MM.1S (cell line): ENCODE data around the gene ADCY10.

ENCODE experiments used
- DNase-seq: peaks from one replicate; pipeline ENCODE4 v3.0.0-alpha.2; 2015
- H2AFZ ChIP-seq: fragments of 300-600 bp; sonication (generic); 2 replicates; pipeline ENCODE4 v1.6.0; 2016; ENCODE audit warnings: antibody characterized with exemption, low read length
- H3F3A ChIP-seq: fragments of 300-600 bp; sonication (generic); 2 replicates; pipeline ENCODE4 v1.6.1; 2016; ENCODE audit warnings: mild to moderate bottlenecking, antibody characterized with exemption, low read length, moderate library complexity, mixed read lengths; ENCODE audit not compliant: insufficient read depth
- H3K27ac ChIP-seq: fragments of 300-600 bp; sonication (generic); 2 replicates; pipeline ENCODE4 v1.5.1; 2016; ENCODE audit warnings: mild to moderate bottlenecking, low read length
- H3K27me3 ChIP-seq: fragments of 300-600 bp; sonication (generic); replicated peaks from 2 replicates; pipeline ENCODE4 v1.6.0; 2016; ENCODE audit warnings: low read length; ENCODE audit not compliant: insufficient read depth
- H3K36me3 ChIP-seq: fragments of 300-600 bp; sonication (generic); replicated peaks from 2 replicates; pipeline ENCODE4 v1.6.1; 2016; ENCODE audit warnings: mild to moderate bottlenecking, low read length, mixed read lengths; ENCODE audit not compliant: insufficient read depth
- H3K4me1 ChIP-seq: fragments of 300-600 bp; sonication (generic); 2 replicates; pipeline ENCODE4 v1.6.1; 2016; ENCODE audit warnings: low read length, mixed read lengths
- H3K4me2 ChIP-seq: fragments of 300-600 bp; sonication (generic); 2 replicates; pipeline ENCODE4 v1.6.0; 2016; ENCODE audit warnings: low read depth, low read length
- H3K4me3 ChIP-seq: fragments of 300-600 bp; sonication (generic); 2 replicates; pipeline ENCODE4 v1.5.1; 2016; ENCODE audit warnings: low read length, mixed read lengths
- H3K79me2 ChIP-seq: fragments of 300-600 bp; sonication (generic); 2 replicates; pipeline ENCODE4 v1.6.1; 2016; ENCODE audit warnings: mixed run types, low read length, mixed read lengths
- H3K9ac ChIP-seq: fragments of 300-600 bp; sonication (generic); 2 replicates; pipeline ENCODE4 v1.6.1; 2016; ENCODE audit warnings: low read length, mixed read lengths
- H3K9me2 ChIP-seq: fragments of 300-600 bp; sonication (generic); replicated peaks from 2 replicates; pipeline ENCODE4 v1.6.1; 2016; ENCODE audit warnings: mild to moderate bottlenecking, low read length, mixed read lengths; ENCODE audit not compliant: insufficient read depth
- H3K9me3 ChIP-seq: fragments of 300-600 bp; sonication (generic); replicated peaks from 2 replicates; pipeline ENCODE4 v1.6.1; 2016; ENCODE audit warnings: mild to moderate bottlenecking, low read length, mixed read lengths; ENCODE audit not compliant: insufficient read depth
- H4K20me1 ChIP-seq: fragments of 300-600 bp; sonication (generic); 2 replicates; pipeline ENCODE4 v1.6.1; 2016; ENCODE audit warnings: mild to moderate bottlenecking, low read length, moderate library complexity, mixed read lengths; ENCODE audit not compliant: insufficient read depth
- EZH2 ChIP-seq: fragments of 300-600 bp; sonication (generic); optimal IDR thresholded peaks from 2 replicates; pipeline ENCODE3; 2017; ENCODE audit warnings: low read depth, mild to moderate bottlenecking, antibody characterized with exemption, low read length, mixed read lengths
- EZH2phosphoT487 ChIP-seq: fragments of 300-600 bp; sonication (generic); IDR thresholded peaks from 2 replicates; pipeline ENCODE4 v1.6.1; 2018; ENCODE audit warnings: antibody characterized with exemption, low read length
- TF ChIP-seq, protein P1 (sequence below): fragments of 300-600 bp; sonication (generic); IDR thresholded peaks from 2 replicates; pipeline ENCODE4 v1.5.1; 2016; ENCODE audit warnings: antibody characterized with exemption, low read length, mixed read lengths

ADCY10 gene

DNA sequence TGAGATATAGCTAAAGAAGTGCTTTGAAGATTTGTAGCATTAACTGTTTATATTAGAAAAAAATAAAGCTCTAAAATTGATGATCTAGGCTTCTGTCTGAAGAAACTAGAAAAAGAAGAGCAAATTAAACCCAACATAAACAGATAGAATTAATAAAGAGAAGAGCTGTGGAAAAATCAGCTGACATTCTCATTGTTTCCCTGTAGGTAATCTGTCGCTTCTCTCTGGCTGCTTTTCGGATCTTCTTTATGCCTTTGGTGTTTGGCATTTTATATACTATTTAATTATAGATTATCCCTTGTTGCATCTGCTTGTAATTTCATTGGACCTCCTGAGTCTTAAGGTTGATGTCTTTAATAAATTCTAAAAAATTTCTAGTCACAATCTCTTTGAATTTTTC lies 132.4 kb downstream of the ADCY10 start:
- Histone ChIP-seq H3K27me3 (no peaks in the 10 kb centered on the region), H3K4me3 (no peak overlapping the region), H3K79me2 (no peaks in the 10 kb centered on the region), H3K27ac (no peak overlapping the region), H3K4me2 (no peak overlapping the region), H4K20me1 (no peaks in the 10 kb centered on the region), H3K9ac (no peak overlapping the region), H3K4me1 (no peaks in the 10 kb centered on the region), H3K9me3 (no peaks in the 10 kb centered on the region), H3F3A (no peaks in the 10 kb centered on the region), H3K9me2 (no peaks in the 10 kb centered on the region), H3K36me3 (no peaks in the 10 kb centered on the region), H2AFZ (no peak overlapping the region)
- no peak for DNase-seq
- no peak for TF ChIP-seq EZH2
- TF ChIP-seq, protein P1, sequence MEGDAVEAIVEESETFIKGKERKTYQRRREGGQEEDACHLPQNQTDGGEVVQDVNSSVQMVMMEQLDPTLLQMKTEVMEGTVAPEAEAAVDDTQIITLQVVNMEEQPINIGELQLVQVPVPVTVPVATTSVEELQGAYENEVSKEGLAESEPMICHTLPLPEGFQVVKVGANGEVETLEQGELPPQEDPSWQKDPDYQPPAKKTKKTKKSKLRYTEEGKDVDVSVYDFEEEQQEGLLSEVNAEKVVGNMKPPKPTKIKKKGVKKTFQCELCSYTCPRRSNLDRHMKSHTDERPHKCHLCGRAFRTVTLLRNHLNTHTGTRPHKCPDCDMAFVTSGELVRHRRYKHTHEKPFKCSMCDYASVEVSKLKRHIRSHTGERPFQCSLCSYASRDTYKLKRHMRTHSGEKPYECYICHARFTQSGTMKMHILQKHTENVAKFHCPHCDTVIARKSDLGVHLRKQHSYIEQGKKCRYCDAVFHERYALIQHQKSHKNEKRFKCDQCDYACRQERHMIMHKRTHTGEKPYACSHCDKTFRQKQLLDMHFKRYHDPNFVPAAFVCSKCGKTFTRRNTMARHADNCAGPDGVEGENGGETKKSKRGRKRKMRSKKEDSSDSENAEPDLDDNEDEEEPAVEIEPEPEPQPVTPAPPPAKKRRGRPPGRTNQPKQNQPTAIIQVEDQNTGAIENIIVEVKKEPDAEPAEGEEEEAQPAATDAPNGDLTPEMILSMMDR = no peak
- TF ChIP-seq EZH2phosphoT487 = no peak

DNA sequence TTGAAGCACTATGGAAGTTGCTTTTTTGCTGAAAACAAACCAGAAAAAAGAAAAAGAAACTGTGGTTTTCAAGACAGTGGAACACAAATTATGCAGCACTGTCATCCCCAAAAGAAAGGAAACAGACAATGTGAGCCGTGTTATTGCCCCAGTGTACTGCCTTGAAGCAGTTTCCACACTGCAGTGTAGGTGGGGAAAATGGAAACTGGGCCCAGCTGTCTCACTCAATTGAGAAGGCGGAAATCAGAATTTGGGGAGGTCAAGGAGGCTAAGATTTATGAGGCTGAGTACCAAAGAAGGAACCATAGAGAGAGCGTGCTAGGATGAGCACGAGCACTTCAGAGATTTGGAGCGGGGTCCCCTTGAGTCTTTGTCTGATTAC lies 136.7 kb downstream of the ADCY10 start:
- H3K27me3 ChIP-seq = no peaks in the 10 kb centered on the region
- no peak overlapping the region for H3K9ac ChIP-seq
- H3K9me3 ChIP-seq = no peaks in the 10 kb centered on the region
- no peak for TF ChIP-seq EZH2
- TF ChIP-seq EZH2phosphoT487 = no peak
- TF ChIP-seq, protein P1 = no peak
- H4K20me1 ChIP-seq = no peaks in the 10 kb centered on the region
- H3K4me1 ChIP-seq = no peaks in the 10 kb centered on the region
- no peaks in the 10 kb centered on the region for H3F3A ChIP-seq
- no peak overlapping the region for H3K27ac ChIP-seq
- H3K79me2 ChIP-seq = no peaks in the 10 kb centered on the region
- no peak overlapping the region for H3K4me3 ChIP-seq
- H3K9me2 ChIP-seq = no peaks in the 10 kb centered on the region
- no peak overlapping the region for H3K4me2 ChIP-seq
- H2AFZ ChIP-seq = no peak overlapping the region
- H3K36me3 ChIP-seq = no peaks in the 10 kb centered on the region
- DNase-seq = no peak

DNA sequence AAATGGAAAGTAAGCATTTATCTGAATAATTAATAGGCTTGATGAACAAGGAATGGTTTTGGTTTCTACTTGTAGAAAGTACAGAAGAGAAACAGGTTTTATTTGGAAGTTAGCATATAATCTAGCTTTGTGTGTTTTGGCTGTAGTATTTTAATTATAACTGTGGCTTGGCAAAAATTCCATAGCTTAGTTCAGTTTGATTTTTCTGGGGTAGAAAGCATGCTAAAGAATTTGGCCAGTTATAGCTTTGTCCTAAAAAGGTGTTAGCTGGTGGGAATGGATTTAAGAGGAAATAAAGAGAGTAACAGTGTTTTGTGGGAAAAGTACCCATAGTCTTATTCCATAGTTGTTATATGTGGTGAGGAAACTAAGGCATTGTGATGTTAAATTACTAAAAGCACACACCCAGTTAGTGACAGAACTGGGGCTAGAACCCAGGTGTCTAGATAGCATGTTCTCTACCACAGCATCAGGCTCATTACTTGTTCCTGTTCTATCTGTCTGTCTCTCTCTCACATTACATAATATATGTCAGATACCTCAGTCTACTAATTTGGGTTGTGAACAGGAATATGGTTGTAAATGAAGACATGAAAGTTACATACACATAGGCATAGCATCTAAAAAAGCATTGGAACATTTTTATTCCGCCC lies 137.2 kb downstream of the ADCY10 start:
- DNase-seq = no peak
- H3K27ac ChIP-seq = no peak overlapping the region
- H3K36me3 ChIP-seq = no peaks in the 10 kb centered on the region

More for the DNA sequence above, 137.2 kb downstream of the ADCY10 start:
- Histone ChIP-seq H3K79me2 (no peaks in the 10 kb centered on the region), H3K27me3 (no peaks in the 10 kb centered on the region), H3F3A (no peaks in the 10 kb centered on the region), H4K20me1 (no peaks in the 10 kb centered on the region), H3K9me2 (no peaks in the 10 kb centered on the region), H3K4me2 (no peak overlapping the region), H2AFZ (no peak overlapping the region), H3K4me1 (no peaks in the 10 kb centered on the region), H3K9ac (no peak overlapping the region), H3K9me3 (no peaks in the 10 kb centered on the region), H3K4me3 (no peak overlapping the region)
- TF ChIP-seq, protein P1 = no peak
- TF ChIP-seq EZH2 = no peak
